Measurements from ENCODE around the gene AHDC1. TPM values are rescaled to one million over a fixed set of nuclear protein-coding genes. Genes with fewer than 3 reads are reported as not detected.

Gene AHDC1
- total RNA-seq, 5 donors from 2014 or later (not counting 1 experiment from before 2014, with no cell fraction given), result 21.9 to 26.4 (median 23.1) TPM

GRCh38 chr1:27581823-27582243 lies 22.1 kb downstream of the AHDC1 start:
- Histone ChIP-seq H3K4me1 (ENCODE audit: control insufficient read depth in 1 of 2, extremely low read depth in 1 of 2, insufficient read depth in 2 of 2, low read length in 2 of 2) (peaks cover 7 to 8% of the 10 kb centered on the region in 2 experiments), H3K36me3 (ENCODE audit: control insufficient read depth in 2 of 2, extremely low read depth in 1 of 2, insufficient read depth in 1 of 2, low read length in 1 of 2) (peaks cover 0 to 3% of the 10 kb centered on the region in 2 donors), H3K4me3 (ENCODE audit: control insufficient read depth in 1 of 2, extremely low read depth in 1 of 2, low read length in 1 of 2) (no peak overlapping the region), H3K27ac (ENCODE audit: low read length) (no peak overlapping the region), H3K9me3 (no peaks in the 10 kb centered on the region), H3K27me3 (replicated peaks in 1 of 2; ENCODE audit: control insufficient read depth in 2 of 2, extremely low read depth in 1 of 2, insufficient read depth in 2 of 2, low read length in 1 of 2) (peaks cover 0 to 5% of the 10 kb centered on the region in 2 experiments)
- no peak for DNase-seq
- Mint-ChIP-seq H3K4me1 (peaks cover 10 to 45% (median 19%) of the 10 kb centered on the region in 3 donors), H3K9me3 (no peaks in the 10 kb centered on the region), H3K36me3 (peaks cover 19% of the 10 kb centered on the region), H3K27ac (no peak overlapping the region), H3K27me3 (no peaks in the 10 kb centered on the region), H3K4me3 (no peak overlapping the region)
- ChIA-PET CTCF (interaction anchor here in 1 of 2 donors (0.6 kb wide), 1 partner anchor 115 kb away, joined by 3 read pairs; no protein-coding TSS in a partner anchor), POLR2A (no interaction called here)
- WGBS (ENCODE audit: insufficient coverage), result 94% methylated on average over 6 of the region's 6 CpGs
- ATAC-seq (replicated peaks in 1 of 4), result no peak

GRCh38 chr1:27577504-27578188 lies 26.3 kb downstream of the AHDC1 start:
- Mint-ChIP-seq H3K36me3 (peaks cover 12% of the 10 kb centered on the region), H3K4me1 (peaks cover 27 to 47% (median 38%) of the 10 kb centered on the region in 3 donors), H3K9me3 (no peaks in the 10 kb centered on the region), H3K27me3 (no peaks in the 10 kb centered on the region), H3K27ac (no peak overlapping the region), H3K4me3 (no peak overlapping the region)
- CTCF ChIA-PET, result no interaction called here
- no peak overlapping the region for H3K27ac ChIP-seq (ENCODE audit: low read length)
- DNase-seq, result no peak
- ATAC-seq (replicated peaks in 1 of 4), result no peak
- H3K27me3 ChIP-seq (replicated peaks in 1 of 2; ENCODE audit: control insufficient read depth in 2 of 2, extremely low read depth in 1 of 2, insufficient read depth in 2 of 2, low read length in 1 of 2), result peaks cover 0 to 9% of the 10 kb centered on the region in 2 experiments
- H3K4me1 ChIP-seq (ENCODE audit: control insufficient read depth in 1 of 2, extremely low read depth in 1 of 2, insufficient read depth in 2 of 2, low read length in 2 of 2), result peaks cover 7 to 18% of the 10 kb centered on the region in 2 experiments
- POLR2A ChIA-PET, result interaction anchor here in 1 of 2 donors (0.7 kb wide), 1 partner anchor 132 kb away, joined by 3 read pairs; no protein-coding TSS in a partner anchor
- H3K36me3 ChIP-seq (ENCODE audit: control insufficient read depth in 2 of 2, extremely low read depth in 1 of 2, insufficient read depth in 1 of 2, low read length in 1 of 2), result no peaks in the 10 kb centered on the region
- H3K4me3 ChIP-seq (ENCODE audit: control insufficient read depth in 1 of 2, extremely low read depth in 1 of 2, low read length in 1 of 2), result peak overlapping the region in 1 of 2 donors; percentile 3
- WGBS (ENCODE audit: insufficient coverage), result 87% methylated on average over 3 of the region's 4 CpGs
- no peaks in the 10 kb centered on the region for H3K9me3 ChIP-seq

GRCh38 chr1:27576806-27577227 lies 27.1 kb downstream of the AHDC1 start:
- Histone ChIP-seq H3K27me3 (replicated peaks in 1 of 2; ENCODE audit: control insufficient read depth in 2 of 2, extremely low read depth in 1 of 2, insufficient read depth in 2 of 2, low read length in 1 of 2) (peaks cover 0 to 9% of the 10 kb centered on the region in 2 experiments), H3K4me1 (ENCODE audit: control insufficient read depth in 1 of 2, extremely low read depth in 1 of 2, insufficient read depth in 2 of 2, low read length in 2 of 2) (peaks cover 7 to 24% of the 10 kb centered on the region in 2 experiments), H3K27ac (ENCODE audit: low read length) (no peak overlapping the region), H3K4me3 (ENCODE audit: control insufficient read depth in 1 of 2, extremely low read depth in 1 of 2, low read length in 1 of 2) (no peak overlapping the region), H3K9me3 (no peaks in the 10 kb centered on the region), H3K36me3 (ENCODE audit: control insufficient read depth in 2 of 2, extremely low read depth in 1 of 2, insufficient read depth in 1 of 2, low read length in 1 of 2) (no peaks in the 10 kb centered on the region)
- Mint-ChIP-seq H3K9me3 (no peaks in the 10 kb centered on the region), H3K4me1 (peaks cover 33 to 44% (median 42%) of the 10 kb centered on the region in 3 donors), H3K4me3 (peak overlapping the region in 1 of 3 donors; percentile 52), H3K36me3 (peaks cover 5% of the 10 kb centered on the region), H3K27me3 (no peaks in the 10 kb centered on the region), H3K27ac (no peak overlapping the region)
- ChIA-PET CTCF (no interaction called here), POLR2A (interaction anchor here in 1 of 2 donors (0.5 kb wide), 1 partner anchor 18 kb away, joined by 4 read pairs; no protein-coding TSS in a partner anchor)
- ATAC-seq (replicated peaks in 1 of 4), result peak in 1 of 4 experiments; percentile 12
- no peak for DNase-seq
- WGBS (ENCODE audit: insufficient coverage), result 89% methylated on average over 5 of the region's 7 CpGs

- H3K36me3 ChIP-seq (ENCODE audit: control insufficient read depth in 2 of 2, extremely low read depth in 1 of 2, insufficient read depth in 1 of 2, low read length in 1 of 2), result no peaks in the 10 kb centered on the region
- H3K4me3 ChIP-seq (ENCODE audit: control insufficient read depth in 1 of 2, extremely low read depth in 1 of 2, low read length in 1 of 2), result peak overlapping the region in 1 of 2 donors; percentile 56
- H3K27me3 ChIP-seq (replicated peaks in 1 of 2; ENCODE audit: control insufficient read depth in 2 of 2, extremely low read depth in 1 of 2, insufficient read depth in 2 of 2, low read length in 1 of 2), result peaks cover 0 to 9% of the 10 kb centered on the region in 2 experiments
- Mint-ChIP-seq H3K27me3 (no peaks in the 10 kb centered on the region), H3K36me3 (no peaks in the 10 kb centered on the region), H3K27ac (no peak overlapping the region), H3K9me3 (no peaks in the 10 kb centered on the region), H3K4me1 (peaks cover 33 to 43% (median 40%) of the 10 kb centered on the region in 3 donors), H3K4me3 (peak overlapping the region in 2 of 3 donors; percentile 31 to 52)
- DNase-seq, result no peak
- H3K9me3 ChIP-seq, result no peaks in the 10 kb centered on the region
- ChIA-PET CTCF (no interaction called here), POLR2A (interaction anchor here in 1 of 2 donors (0.7 kb wide), 1 partner anchor 15 kb away, joined by 9 read pairs; no protein-coding TSS in a partner anchor)
- H3K4me1 ChIP-seq (ENCODE audit: control insufficient read depth in 1 of 2, extremely low read depth in 1 of 2, insufficient read depth in 2 of 2, low read length in 2 of 2), result peaks cover 7 to 24% of the 10 kb centered on the region in 2 experiments
- H3K27ac ChIP-seq (ENCODE audit: low read length), result no peak overlapping the region
- WGBS (ENCODE audit: insufficient coverage), result 36% methylated on average over 19 of the region's 44 CpGs
- ATAC-seq (replicated peaks in 1 of 4), result peak in 2 of 4 experiments; percentile 23 to 43
Measured at GRCh38 chr1:27575840-27576331, 28.1 kb downstream of the AHDC1 start.

GRCh38 chr1:27574871-27575831 lies 28.8 kb downstream of the AHDC1 start:
- Histone ChIP-seq H3K27ac (ENCODE audit: low read length) (no peak overlapping the region), H3K4me3 (ENCODE audit: control insufficient read depth in 1 of 2, extremely low read depth in 1 of 2, low read length in 1 of 2) (no peak overlapping the region), H3K36me3 (ENCODE audit: control insufficient read depth in 2 of 2, extremely low read depth in 1 of 2, insufficient read depth in 1 of 2, low read length in 1 of 2) (no peaks in the 10 kb centered on the region), H3K4me1 (ENCODE audit: control insufficient read depth in 1 of 2, extremely low read depth in 1 of 2, insufficient read depth in 2 of 2, low read length in 2 of 2) (peaks cover 7 to 24% of the 10 kb centered on the region in 2 experiments), H3K9me3 (no peaks in the 10 kb centered on the region), H3K27me3 (replicated peaks in 1 of 2; ENCODE audit: control insufficient read depth in 2 of 2, extremely low read depth in 1 of 2, insufficient read depth in 2 of 2, low read length in 1 of 2) (peaks cover 0 to 9% of the 10 kb centered on the region in 2 experiments)
- ChIA-PET POLR2A (interaction anchor here in 1 of 2 donors (0.7 kb wide), 1 partner anchor 16 kb away, joined by 9 read pairs; no protein-coding TSS in a partner anchor), CTCF (interaction anchor here in 1 of 2 donors (0.6 kb wide), 1 partner anchor 15 kb away, joined by 3 read pairs; no protein-coding TSS in a partner anchor)
- Mint-ChIP-seq H3K27me3 (no peaks in the 10 kb centered on the region), H3K27ac (no peak overlapping the region), H3K9me3 (no peaks in the 10 kb centered on the region), H3K4me1 (peaks cover 33 to 41% (median 40%) of the 10 kb centered on the region in 3 donors), H3K36me3 (no peaks in the 10 kb centered on the region), H3K4me3 (peak overlapping the region in 1 of 3 donors; percentile 48)
- ATAC-seq (replicated peaks in 1 of 4), result peak in 3 of 4 experiments; percentile 21 to 42 (median 23)
- WGBS (ENCODE audit: insufficient coverage), result 50% methylated on average over 70 of the region's 83 CpGs
- no peak for DNase-seq

Measured in T-cell (primary cell).